Endodermal cell (in vitro differentiated cells): ENCODE results near the gene SYT6. TPM values are rescaled to one million over a fixed set of nuclear protein-coding genes. Genes with fewer than 3 reads are reported as not detected.

Experiments
- DNase-seq: peaks from one replicate; pipeline ENCODE4 v3.0.0-alpha.2; 2017
- H3K27ac ChIP-seq: 2 replicates; pipeline ENCODE4 v1.5.1; 2013; ENCODE audit warnings: mild to moderate bottlenecking, low read depth, low read length, moderate library complexity
- H3K27me3 ChIP-seq: 2 replicates; pipeline ENCODE4 v1.6.1; 2013; ENCODE audit warnings: mild to moderate bottlenecking, low read length, moderate library complexity; ENCODE audit not compliant: insufficient read depth, control insufficient read depth, poor library complexity, severe bottlenecking
- H3K36me3 ChIP-seq: 2 replicates; pipeline ENCODE4 v1.7.0; 2013; ENCODE audit warnings: mild to moderate bottlenecking, low read length, moderate library complexity; ENCODE audit not compliant: control insufficient read depth, insufficient read depth
- H3K4me1 ChIP-seq: one replicate; pipeline ENCODE4 v1.7.0; 2013; ENCODE audit warnings: low read length; ENCODE audit not compliant: control insufficient read depth, insufficient read depth
- H3K4me3 ChIP-seq: 2 replicates; pipeline ENCODE4 v1.5.1; 2013; ENCODE audit warnings: mild to moderate bottlenecking, low read length, moderate library complexity
- H3K9ac ChIP-seq: 2 replicates; pipeline ENCODE4 v1.6.1; 2013; ENCODE audit warnings: mild to moderate bottlenecking, low read length, moderate library complexity; ENCODE audit not compliant: poor library complexity, severe bottlenecking; ENCODE audit errors: extremely low read depth
- H3K9me3 ChIP-seq: 2 replicates; pipeline ENCODE4 v1.6.1; 2013; ENCODE audit warnings: mild to moderate bottlenecking, low read length, moderate library complexity; ENCODE audit not compliant: control insufficient read depth
- H3K27ac Mint-ChIP-seq: 2 replicates; pipeline ENCODE4 v1.8.0; 2020; ENCODE audit warnings: mixed read lengths
- H3K27me3 Mint-ChIP-seq: 2 replicates; pipeline ENCODE4 v1.8.0; 2021; ENCODE audit warnings: mild to moderate bottlenecking, mixed read lengths; ENCODE audit not compliant: insufficient read depth
- H3K36me3 Mint-ChIP-seq: 2 replicates; pipeline ENCODE4 v1.8.0; 2020; ENCODE audit warnings: low read depth, mixed read lengths
- H3K4me1 Mint-ChIP-seq: 2 replicates; pipeline ENCODE4 v1.8.0; 2020; ENCODE audit warnings: mixed read lengths
- H3K4me3 Mint-ChIP-seq: 2 replicates; pipeline ENCODE4 v1.8.0; 2020; ENCODE audit warnings: mild to moderate bottlenecking, moderate library complexity, mixed read lengths
- H3K9me3 Mint-ChIP-seq: 2 replicates; pipeline ENCODE4 v1.8.0; 2020; ENCODE audit warnings: mild to moderate bottlenecking, mixed read lengths
- WGBS, 2 experiments: methylation state at CpG; one replicate each; pipeline versions ENCODE4 v1.1.5 to v1.1.7; 2013; ENCODE audit warnings: missing lambda C conversion rate in 2 of 2, mixed read lengths in 1 of 2; ENCODE audit not compliant: insufficient coverage in 1 of 2, insufficient read length in 1 of 2; 5-methylcytosine and 5-hydroxymethylcytosine counted together
- total RNA-seq, 2 donors: library from RNA; stranded (reverse); fragmentation: NEBNext Ultra II Directional in 1 of 2; extraction: Animal tissue kit (Norgen Biotek cat#: 25700) in 1 of 2; gene quantifications; 2 replicates in 1 of 2; 3 replicates in 1 of 2; pipeline ENCODE4 v1.2.1, GENCODE V29; 2021
- TF ChIP-seq, protein P1 (sequence below): fragments of 200-600 bp; sonication (generic); conservative IDR thresholded peaks from 2 replicates; pipeline ENCODE4 v1.5.0; 2021; ENCODE audit warnings: antibody characterized with exemption, mild to moderate bottlenecking

SYT6 gene
- total RNA-seq, 2 donors from 2014 or later, result 1.3 to 4.4 TPM

DNA sequence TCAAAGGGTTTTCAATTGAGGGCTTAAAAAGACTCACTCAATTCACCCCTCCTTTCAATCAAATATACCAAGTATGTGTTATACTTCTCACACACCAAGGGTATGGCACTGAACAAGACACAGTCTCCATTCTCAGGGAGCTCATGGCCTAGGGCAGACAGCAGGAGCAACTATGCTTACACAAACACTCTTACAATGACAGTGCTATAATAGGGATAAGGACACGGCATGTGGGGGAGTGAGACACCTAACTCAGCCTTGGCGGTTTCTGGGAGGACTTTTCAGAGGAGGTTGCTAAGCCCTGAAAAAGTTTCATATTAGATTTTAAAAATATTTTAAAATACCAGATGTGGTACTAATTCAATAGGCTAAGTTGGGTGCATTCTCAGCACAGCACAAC is 22.7 kb upstream of the SYT6 start:
- WGBS, 2 experiments, result 93% methylated on average over 2 of the region's 2 CpGs; no CpG with 5 or more reads in 1 of the 2 experiments
- peaks cover 30% of the 10 kb centered on the region for H3K27me3 ChIP-seq
- H3K9me3 Mint-ChIP-seq, result no peaks in the 10 kb centered on the region
- H3K4me3 ChIP-seq, result no peak overlapping the region
- no peak overlapping the region for H3K9ac ChIP-seq
- no peaks in the 10 kb centered on the region for H3K9me3 ChIP-seq
- H3K27ac ChIP-seq, result no peak overlapping the region
- no peaks in the 10 kb centered on the region for H3K36me3 Mint-ChIP-seq
- TF ChIP-seq, protein P1, sequence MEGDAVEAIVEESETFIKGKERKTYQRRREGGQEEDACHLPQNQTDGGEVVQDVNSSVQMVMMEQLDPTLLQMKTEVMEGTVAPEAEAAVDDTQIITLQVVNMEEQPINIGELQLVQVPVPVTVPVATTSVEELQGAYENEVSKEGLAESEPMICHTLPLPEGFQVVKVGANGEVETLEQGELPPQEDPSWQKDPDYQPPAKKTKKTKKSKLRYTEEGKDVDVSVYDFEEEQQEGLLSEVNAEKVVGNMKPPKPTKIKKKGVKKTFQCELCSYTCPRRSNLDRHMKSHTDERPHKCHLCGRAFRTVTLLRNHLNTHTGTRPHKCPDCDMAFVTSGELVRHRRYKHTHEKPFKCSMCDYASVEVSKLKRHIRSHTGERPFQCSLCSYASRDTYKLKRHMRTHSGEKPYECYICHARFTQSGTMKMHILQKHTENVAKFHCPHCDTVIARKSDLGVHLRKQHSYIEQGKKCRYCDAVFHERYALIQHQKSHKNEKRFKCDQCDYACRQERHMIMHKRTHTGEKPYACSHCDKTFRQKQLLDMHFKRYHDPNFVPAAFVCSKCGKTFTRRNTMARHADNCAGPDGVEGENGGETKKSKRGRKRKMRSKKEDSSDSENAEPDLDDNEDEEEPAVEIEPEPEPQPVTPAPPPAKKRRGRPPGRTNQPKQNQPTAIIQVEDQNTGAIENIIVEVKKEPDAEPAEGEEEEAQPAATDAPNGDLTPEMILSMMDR, result no peak
- no peaks in the 10 kb centered on the region for H3K36me3 ChIP-seq
- H3K27me3 Mint-ChIP-seq, result peaks cover 10% of the 10 kb centered on the region
- H3K4me1 Mint-ChIP-seq, result peaks cover 2% of the 10 kb centered on the region
- no peaks in the 10 kb centered on the region for H3K4me1 ChIP-seq
- H3K27ac Mint-ChIP-seq, result no peak overlapping the region
- DNase-seq, result no peak
- no peak overlapping the region for H3K4me3 Mint-ChIP-seq

DNA sequence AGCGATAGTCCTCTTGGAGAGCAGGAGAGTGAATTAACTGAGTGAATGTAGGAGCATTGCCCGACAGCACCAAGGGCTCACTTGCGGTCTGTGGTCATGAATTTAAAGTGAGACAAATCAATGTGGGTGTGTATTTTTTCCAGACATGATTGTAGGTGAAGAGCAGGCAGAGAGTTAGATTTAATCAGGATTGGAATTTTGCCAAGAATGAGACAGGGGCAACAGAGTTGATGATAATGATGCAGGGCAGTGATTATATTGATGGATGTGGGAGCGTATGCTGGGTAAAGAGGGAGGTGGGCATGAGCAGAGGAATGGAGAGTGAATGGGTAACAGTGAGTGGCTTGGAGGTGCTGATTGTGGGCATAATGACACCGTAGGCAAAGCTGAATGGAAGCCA is 20.0 kb upstream of the SYT6 start:
- peaks cover 30% of the 10 kb centered on the region for H3K27me3 ChIP-seq
- no peak overlapping the region for H3K4me3 Mint-ChIP-seq
- no peak overlapping the region for H3K9ac ChIP-seq
- no peak overlapping the region for H3K27ac ChIP-seq
- TF ChIP-seq, protein P1, result no peak
- no peak for DNase-seq
- H3K36me3 ChIP-seq, result no peaks in the 10 kb centered on the region
- no peaks in the 10 kb centered on the region for H3K9me3 ChIP-seq
- no peak overlapping the region for H3K27ac Mint-ChIP-seq
- WGBS, 2 experiments, result 75 to 78% methylated on average over 5 of the region's 5 CpGs
- no peaks in the 10 kb centered on the region for H3K36me3 Mint-ChIP-seq
- H3K4me1 Mint-ChIP-seq, result peaks cover 2% of the 10 kb centered on the region
- peaks cover 11% of the 10 kb centered on the region for H3K27me3 Mint-ChIP-seq
- no peaks in the 10 kb centered on the region for H3K9me3 Mint-ChIP-seq
- H3K4me1 ChIP-seq, result no peaks in the 10 kb centered on the region
- H3K4me3 ChIP-seq, result no peak overlapping the region

DNA sequence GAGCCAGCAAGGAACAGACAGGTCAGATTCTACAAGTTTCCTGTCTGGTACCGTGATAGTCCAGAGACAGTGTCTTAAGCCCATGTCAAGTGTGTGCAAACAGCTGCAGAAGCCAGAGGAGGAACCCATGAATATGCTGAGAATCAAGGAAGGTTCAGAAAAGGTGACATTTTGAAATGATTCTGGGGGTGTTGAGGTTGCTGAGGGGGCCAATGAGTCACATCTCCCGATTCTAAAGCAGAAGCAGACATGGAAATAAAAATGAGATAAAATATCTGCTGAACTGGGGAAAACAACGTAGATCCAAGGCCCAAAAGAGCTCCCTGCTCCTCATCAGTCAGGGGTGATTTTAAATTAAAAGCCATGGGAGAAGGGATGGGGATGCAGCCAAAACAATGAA is 15.8 kb upstream of the SYT6 start:
- TF ChIP-seq, protein P1, result no peak
- Histone ChIP-seq H3K9me3 (no peaks in the 10 kb centered on the region), H3K27ac (no peak overlapping the region), H3K4me3 (no peak overlapping the region), H3K9ac (no peak overlapping the region), H3K36me3 (no peaks in the 10 kb centered on the region), H3K4me1 (no peaks in the 10 kb centered on the region), H3K27me3 (peaks cover 30% of the 10 kb centered on the region)
- WGBS, 2 experiments, result 85 to 86% methylated on average over 2 to 3 of the region's 3 CpGs
- Mint-ChIP-seq H3K4me1 (peaks cover 14% of the 10 kb centered on the region), H3K9me3 (no peaks in the 10 kb centered on the region), H3K27me3 (peaks cover 27% of the 10 kb centered on the region), H3K4me3 (no peak overlapping the region), H3K36me3 (no peaks in the 10 kb centered on the region), H3K27ac (no peak overlapping the region)
- no peak for DNase-seq
